ENCODE measurements around the gene SVOPL. TPM values are rescaled to one million over a fixed set of nuclear protein-coding genes. Genes with fewer than 3 reads are reported as not detected.

SVOPL gene
- not detected for total RNA-seq

DNA sequence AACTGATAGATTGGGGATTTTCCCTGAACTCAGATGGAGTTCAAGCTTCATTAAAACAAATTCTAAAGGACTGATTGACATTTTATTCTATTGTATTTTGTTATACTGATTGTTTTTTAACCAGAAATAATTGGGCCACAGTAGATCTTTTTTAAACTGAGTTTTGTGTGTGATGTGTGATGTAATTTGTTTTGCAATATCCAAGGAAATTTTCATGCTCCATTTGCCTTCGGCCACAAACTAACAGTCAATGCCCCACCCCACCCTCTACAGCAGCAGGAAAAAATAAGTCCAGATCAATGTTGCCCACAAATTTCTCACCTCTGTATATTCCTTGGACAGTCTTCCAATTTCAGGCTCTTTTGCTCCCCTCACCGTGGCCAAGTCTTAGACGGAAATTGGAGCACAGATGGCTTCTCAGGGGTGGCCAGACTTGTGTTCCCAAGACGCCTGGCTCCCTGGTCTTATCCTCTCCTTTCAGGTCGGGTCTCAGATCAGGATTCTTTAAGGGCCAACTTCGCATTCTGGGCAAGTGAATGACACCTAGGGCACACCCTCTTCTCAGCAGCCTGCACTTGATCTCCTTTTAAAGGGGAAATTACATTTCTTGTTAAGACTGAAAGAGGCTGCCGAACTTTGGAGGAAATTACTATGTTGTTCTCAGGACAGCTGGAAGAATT, at the start of gene SVOPL:
SVOPL (minus strand) TSS at position 506 of the 680 bp plus-strand sequence. CDS start 22,317 bp downstream, outside the sequence.
- no peak for DNase-seq (ENCODE audit: extremely low spot score in 2 of 2)

DNA sequence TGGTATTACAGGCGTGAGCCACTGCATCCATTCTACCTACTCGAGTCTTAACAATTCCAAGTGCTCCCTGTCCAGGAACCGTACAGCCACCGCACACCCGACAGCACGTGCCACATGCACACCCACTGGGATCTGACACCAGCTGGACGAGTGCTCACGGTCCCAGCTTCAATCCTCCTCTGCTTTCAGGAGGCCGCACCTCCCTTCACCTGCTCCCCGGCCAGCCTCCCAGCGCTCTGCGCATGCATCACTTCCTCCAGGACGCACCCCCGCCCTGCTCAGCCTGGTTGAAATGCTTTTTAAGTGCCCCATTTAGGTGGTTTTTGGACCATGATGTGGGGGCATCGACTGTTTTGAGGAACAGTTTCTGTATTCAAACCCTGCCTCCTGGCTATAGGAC, 49.3 kb upstream of the SVOPL start:
- Histone ChIP-seq H3K27me3 (no peaks in the 10 kb centered on the region), H3K27ac (no peak overlapping the region), H3K36me3 (no peaks in the 10 kb centered on the region), H3K9me3 (no peaks in the 10 kb centered on the region), H3K4me3 (no peak overlapping the region), H3K4me1 (no peaks in the 10 kb centered on the region)
- intact Hi-C loops (cut with DNase I) = no loop called here
- no peak for DNase-seq (ENCODE audit: extremely low spot score in 2 of 2)
- TF ChIP-seq, protein P1, sequence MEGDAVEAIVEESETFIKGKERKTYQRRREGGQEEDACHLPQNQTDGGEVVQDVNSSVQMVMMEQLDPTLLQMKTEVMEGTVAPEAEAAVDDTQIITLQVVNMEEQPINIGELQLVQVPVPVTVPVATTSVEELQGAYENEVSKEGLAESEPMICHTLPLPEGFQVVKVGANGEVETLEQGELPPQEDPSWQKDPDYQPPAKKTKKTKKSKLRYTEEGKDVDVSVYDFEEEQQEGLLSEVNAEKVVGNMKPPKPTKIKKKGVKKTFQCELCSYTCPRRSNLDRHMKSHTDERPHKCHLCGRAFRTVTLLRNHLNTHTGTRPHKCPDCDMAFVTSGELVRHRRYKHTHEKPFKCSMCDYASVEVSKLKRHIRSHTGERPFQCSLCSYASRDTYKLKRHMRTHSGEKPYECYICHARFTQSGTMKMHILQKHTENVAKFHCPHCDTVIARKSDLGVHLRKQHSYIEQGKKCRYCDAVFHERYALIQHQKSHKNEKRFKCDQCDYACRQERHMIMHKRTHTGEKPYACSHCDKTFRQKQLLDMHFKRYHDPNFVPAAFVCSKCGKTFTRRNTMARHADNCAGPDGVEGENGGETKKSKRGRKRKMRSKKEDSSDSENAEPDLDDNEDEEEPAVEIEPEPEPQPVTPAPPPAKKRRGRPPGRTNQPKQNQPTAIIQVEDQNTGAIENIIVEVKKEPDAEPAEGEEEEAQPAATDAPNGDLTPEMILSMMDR (IDR thresholded peaks at IDR 0.05) = no peak
- TF ChIP-seq POLR2AphosphoS5 (IDR thresholded peaks at IDR 0.05; ENCODE audit: insufficient read depth in 1 of 2, low read depth in 1 of 2) (no peak), POLR2A (IDR thresholded peaks at IDR 0.05) (no peak)

More for the DNA sequence above, at the start of gene SVOPL:
- no peaks in the 10 kb centered on the region for H3K27me3 ChIP-seq
- H3K36me3 ChIP-seq = no peaks in the 10 kb centered on the region
- H3K27ac ChIP-seq = no peak within 1 kb of the TSS
- intact Hi-C loops (cut with DNase I) = no loop called here
- no peak for TF ChIP-seq POLR2AphosphoS5 (IDR thresholded peaks at IDR 0.05; ENCODE audit: insufficient read depth in 1 of 2, low read depth in 1 of 2)
- TF ChIP-seq, protein P1 (IDR thresholded peaks at IDR 0.05) = no peak
- TF ChIP-seq POLR2A (IDR thresholded peaks at IDR 0.05) = no peak
- no peaks in the 10 kb centered on the region for H3K4me1 ChIP-seq
- no peak within 1 kb of the TSS for H3K4me3 ChIP-seq
- no peaks in the 10 kb centered on the region for H3K9me3 ChIP-seq

- Histone ChIP-seq H3K36me3 (no peaks in the 10 kb centered on the region), H3K27ac (no peak overlapping the region), H3K9me3 (no peaks in the 10 kb centered on the region), H3K4me3 (no peak overlapping the region), H3K27me3 (no peaks in the 10 kb centered on the region), H3K4me1 (no peaks in the 10 kb centered on the region)
- no peak for DNase-seq (ENCODE audit: extremely low spot score in 2 of 2)
- intact Hi-C loops (cut with DNase I) = no loop called here
- TF ChIP-seq POLR2AphosphoS5 (IDR thresholded peaks at IDR 0.05; ENCODE audit: insufficient read depth in 1 of 2, low read depth in 1 of 2) (no peak), POLR2A (IDR thresholded peaks at IDR 0.05) (no peak)
- TF ChIP-seq, protein P1 (IDR thresholded peaks at IDR 0.05) = no peak
Observed at GRCh38 chr7:138749960-138750359, 48.8 kb upstream of the SVOPL start.

DNA sequence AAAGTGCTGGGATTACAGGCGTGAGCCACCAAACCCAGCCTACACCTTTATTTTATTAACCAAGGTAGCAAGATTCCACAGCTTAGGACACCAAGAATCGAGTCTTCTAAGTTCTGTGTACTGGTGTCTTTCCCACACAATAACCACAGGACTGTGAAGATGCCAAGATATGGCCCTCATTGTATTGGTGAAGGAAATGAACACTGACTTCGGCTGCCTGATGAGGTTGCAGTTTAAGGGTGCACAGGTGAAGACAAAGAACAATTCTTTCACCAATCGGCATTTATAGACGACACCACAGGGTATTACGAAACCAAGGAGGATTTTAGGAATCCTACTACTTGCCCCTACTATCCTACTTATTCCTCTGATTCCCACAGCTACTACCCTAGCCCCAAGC, 47.5 kb upstream of the SVOPL start:
- no peaks in the 10 kb centered on the region for H3K9me3 ChIP-seq
- H3K4me1 ChIP-seq = no peaks in the 10 kb centered on the region
- H3K27ac ChIP-seq = no peak overlapping the region
- H3K36me3 ChIP-seq = no peaks in the 10 kb centered on the region
- no peak overlapping the region for H3K4me3 ChIP-seq
- intact Hi-C loops (cut with DNase I) = no loop called here
- no peak for DNase-seq (ENCODE audit: extremely low spot score in 2 of 2)
- no peaks in the 10 kb centered on the region for H3K27me3 ChIP-seq
- TF ChIP-seq, protein P1 (IDR thresholded peaks at IDR 0.05) = no peak
- TF ChIP-seq POLR2A (IDR thresholded peaks at IDR 0.05) (no peak), POLR2AphosphoS5 (IDR thresholded peaks at IDR 0.05; ENCODE audit: insufficient read depth in 1 of 2, low read depth in 1 of 2) (no peak)

DNA sequence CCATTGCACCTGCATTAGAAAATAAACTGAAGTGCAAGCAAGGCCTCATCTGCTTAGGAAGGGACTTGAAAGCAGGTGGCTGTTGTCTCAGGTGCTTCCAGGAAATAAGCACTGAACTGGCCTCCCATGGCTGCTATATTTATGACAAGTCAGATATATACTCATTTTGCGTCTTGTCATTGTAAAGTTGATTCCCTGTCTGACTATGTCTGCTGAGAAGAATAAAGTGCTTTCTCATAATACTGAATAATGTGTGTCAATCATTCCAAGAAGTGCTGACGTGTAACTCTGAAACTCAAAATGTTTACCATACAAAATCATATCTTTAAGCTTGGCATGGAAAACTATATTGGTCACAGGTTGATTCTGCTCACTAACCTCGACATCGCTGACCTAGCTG, 44.9 kb upstream of the SVOPL start:
- Histone ChIP-seq H3K27me3 (no peaks in the 10 kb centered on the region), H3K4me1 (no peaks in the 10 kb centered on the region), H3K36me3 (no peaks in the 10 kb centered on the region), H3K9me3 (no peaks in the 10 kb centered on the region), H3K4me3 (no peak overlapping the region), H3K27ac (no peak overlapping the region)
- TF ChIP-seq POLR2AphosphoS5 (IDR thresholded peaks at IDR 0.05; ENCODE audit: insufficient read depth in 1 of 2, low read depth in 1 of 2) = no peak
- DNase-seq (ENCODE audit: extremely low spot score in 2 of 2) = no peak
- intact Hi-C loops (cut with DNase I) = no loop called here
